GM23338 (cell line): Measurements from ENCODE around the gene COX7B2.

Experiments used
- CREB1 ChIP-seq: fragments of 250-450 bp; sonication (Bioruptor Pico); IDR thresholded peaks from 2 replicates; pipeline ENCODE4 v1.5.0; 2020; ENCODE audit warnings: low read depth, mild to moderate bottlenecking, moderate library complexity
- CTCF ChIP-seq, 2 experiments: fragments of 200-600 bp in 1 of 2; sonication (generic) in 1 of 2; conservative IDR thresholded peaks; 2 replicates each; pipeline versions ENCODE4 v1.5.1 to v1.6.1; 2016 to 2017; ENCODE audit warnings: antibody characterized with exemption in 2 of 2, low read depth in 2 of 2, mild to moderate bottlenecking in 2 of 2, moderate library complexity in 1 of 2
- EZH2 ChIP-seq: fragments of 200-600 bp; sonication (generic); IDR thresholded peaks from one replicate; pipeline ENCODE4 v1.8.0; 2017; ENCODE audit warnings: antibody characterized with exemption, mild to moderate bottlenecking, low read depth; ENCODE audit not compliant: unreplicated experiment
- EZH2phosphoT487 ChIP-seq: fragments of 200-600 bp; sonication (generic); IDR thresholded peaks from one replicate; pipeline ENCODE4 v1.8.1; 2018; ENCODE audit warnings: antibody characterized with exemption; ENCODE audit not compliant: unreplicated experiment
- JUNB ChIP-seq: IDR thresholded peaks from one replicate; pipeline ENCODE4 v1.6.1; 2016; ENCODE audit warnings: antibody characterized with exemption; ENCODE audit not compliant: unreplicated experiment
- POLR2AphosphoS5 ChIP-seq: IDR thresholded peaks from 2 replicates; pipeline ENCODE4 v1.6.1; 2016; ENCODE audit warnings: antibody characterized with exemption, low read depth
- REST ChIP-seq: IDR thresholded peaks from one replicate; pipeline ENCODE4 v1.6.1; 2018; ENCODE audit warnings: antibody characterized with exemption; ENCODE audit not compliant: unreplicated experiment
- ZNF114 ChIP-seq: fragments of 250-450 bp; sonication (Bioruptor Pico); IDR thresholded peaks from 2 replicates; pipeline ENCODE4 v1.5.0; 2020; ENCODE audit warnings: mild to moderate bottlenecking, moderate library complexity
- TF ChIP-seq, protein P1 (sequence below): fragments of 250-450 bp; sonication (Bioruptor Pico); IDR thresholded peaks from 2 replicates; pipeline ENCODE4 v1.5.0; 2020; ENCODE audit warnings: mild to moderate bottlenecking, moderate library complexity

DNA sequence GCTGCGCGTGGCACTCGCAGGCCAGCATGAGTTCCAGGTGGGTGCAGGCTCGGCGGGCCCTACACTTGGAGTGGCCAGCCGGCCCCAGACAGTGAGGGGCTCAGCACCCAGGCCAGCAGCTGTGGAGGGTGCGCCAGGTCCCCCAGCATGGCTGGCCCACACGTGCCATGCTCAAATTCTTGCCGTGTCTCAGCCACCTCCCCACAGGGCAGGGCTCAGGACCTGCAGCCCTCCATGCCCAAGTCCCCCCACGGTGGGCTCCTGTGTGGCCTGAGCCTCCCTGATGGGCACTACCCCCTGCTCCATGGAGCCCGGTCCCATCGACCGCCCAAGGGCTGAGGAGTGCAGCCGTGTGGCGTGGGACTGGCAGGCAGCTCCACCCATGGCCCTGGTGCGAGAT is 210.2 kb downstream of the COX7B2 start:
- no peak for TF ChIP-seq EZH2
- TF ChIP-seq CTCF (conservative IDR thresholded peaks at IDR 0.05; ENCODE audit: low read depth in 2 of 2), result no peak
- TF ChIP-seq, protein P1, sequence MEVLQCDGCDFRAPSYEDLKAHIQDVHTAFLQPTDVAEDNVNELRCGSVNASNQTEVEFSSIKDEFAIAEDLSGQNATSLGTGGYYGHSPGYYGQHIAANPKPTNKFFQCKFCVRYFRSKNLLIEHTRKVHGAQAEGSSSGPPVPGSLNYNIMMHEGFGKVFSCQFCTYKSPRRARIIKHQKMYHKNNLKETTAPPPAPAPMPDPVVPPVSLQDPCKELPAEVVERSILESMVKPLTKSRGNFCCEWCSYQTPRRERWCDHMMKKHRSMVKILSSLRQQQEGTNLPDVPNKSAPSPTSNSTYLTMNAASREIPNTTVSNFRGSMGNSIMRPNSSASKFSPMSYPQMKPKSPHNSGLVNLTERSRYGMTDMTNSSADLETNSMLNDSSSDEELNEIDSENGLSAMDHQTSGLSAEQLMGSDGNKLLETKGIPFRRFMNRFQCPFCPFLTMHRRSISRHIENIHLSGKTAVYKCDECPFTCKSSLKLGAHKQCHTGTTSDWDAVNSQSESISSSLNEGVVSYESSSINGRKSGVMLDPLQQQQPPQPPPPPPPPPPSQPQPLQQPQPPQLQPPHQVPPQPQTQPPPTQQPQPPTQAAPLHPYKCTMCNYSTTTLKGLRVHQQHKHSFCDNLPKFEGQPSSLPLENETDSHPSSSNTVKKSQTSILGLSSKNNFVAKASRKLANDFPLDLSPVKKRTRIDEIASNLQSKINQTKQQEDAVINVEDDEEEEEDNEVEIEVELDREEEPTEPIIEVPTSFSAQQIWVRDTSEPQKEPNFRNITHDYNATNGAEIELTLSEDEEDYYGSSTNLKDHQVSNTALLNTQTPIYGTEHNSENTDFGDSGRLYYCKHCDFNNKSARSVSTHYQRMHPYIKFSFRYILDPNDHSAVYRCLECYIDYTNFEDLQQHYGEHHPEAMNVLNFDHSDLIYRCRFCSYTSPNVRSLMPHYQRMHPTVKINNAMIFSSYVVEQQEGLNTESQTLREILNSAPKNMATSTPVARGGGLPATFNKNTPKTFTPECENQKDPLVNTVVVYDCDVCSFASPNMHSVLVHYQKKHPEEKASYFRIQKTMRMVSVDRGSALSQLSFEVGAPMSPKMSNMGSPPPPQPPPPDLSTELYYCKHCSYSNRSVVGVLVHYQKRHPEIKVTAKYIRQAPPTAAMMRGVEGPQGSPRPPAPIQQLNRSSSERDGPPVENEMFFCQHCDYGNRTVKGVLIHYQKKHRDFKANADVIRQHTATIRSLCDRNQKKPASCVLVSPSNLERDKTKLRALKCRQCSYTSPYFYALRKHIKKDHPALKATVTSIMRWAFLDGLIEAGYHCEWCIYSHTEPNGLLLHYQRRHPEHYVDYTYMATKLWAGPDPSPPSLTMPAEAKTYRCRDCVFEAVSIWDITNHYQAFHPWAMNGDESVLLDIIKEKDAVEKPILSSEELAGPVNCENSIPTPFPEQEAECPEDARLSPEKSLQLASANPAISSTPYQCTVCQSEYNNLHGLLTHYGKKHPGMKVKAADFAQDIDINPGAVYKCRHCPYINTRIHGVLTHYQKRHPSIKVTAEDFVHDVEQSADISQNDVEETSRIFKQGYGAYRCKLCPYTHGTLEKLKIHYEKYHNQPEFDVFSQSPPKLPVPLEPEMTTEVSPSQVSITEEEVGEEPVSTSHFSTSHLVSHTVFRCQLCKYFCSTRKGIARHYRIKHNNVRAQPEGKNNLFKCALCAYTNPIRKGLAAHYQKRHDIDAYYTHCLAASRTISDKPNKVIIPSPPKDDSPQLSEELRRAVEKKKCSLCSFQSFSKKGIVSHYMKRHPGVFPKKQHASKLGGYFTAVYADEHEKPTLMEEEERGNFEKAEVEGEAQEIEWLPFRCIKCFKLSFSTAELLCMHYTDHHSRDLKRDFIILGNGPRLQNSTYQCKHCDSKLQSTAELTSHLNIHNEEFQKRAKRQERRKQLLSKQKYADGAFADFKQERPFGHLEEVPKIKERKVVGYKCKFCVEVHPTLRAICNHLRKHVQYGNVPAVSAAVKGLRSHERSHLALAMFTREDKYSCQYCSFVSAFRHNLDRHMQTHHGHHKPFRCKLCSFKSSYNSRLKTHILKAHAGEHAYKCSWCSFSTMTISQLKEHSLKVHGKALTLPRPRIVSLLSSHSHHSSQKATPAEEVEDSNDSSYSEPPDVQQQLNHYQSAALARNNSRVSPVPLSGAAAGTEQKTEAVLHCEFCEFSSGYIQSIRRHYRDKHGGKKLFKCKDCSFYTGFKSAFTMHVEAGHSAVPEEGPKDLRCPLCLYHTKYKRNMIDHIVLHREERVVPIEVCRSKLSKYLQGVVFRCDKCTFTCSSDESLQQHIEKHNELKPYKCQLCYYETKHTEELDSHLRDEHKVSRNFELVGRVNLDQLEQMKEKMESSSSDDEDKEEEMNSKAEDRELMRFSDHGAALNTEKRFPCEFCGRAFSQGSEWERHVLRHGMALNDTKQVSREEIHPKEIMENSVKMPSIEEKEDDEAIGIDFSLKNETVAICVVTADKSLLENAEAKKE (CRISPR knock-in tag), result no peak
- no peak for TF ChIP-seq CREB1
- no peak for TF ChIP-seq POLR2AphosphoS5
- TF ChIP-seq REST, result no peak
- no peak for TF ChIP-seq EZH2phosphoT487
- no peak for TF ChIP-seq ZNF114 (CRISPR knock-in tag)
- no peak for TF ChIP-seq JUNB
